ENCODE measurements around the gene PNMA1.

Gene PNMA1

DNA sequence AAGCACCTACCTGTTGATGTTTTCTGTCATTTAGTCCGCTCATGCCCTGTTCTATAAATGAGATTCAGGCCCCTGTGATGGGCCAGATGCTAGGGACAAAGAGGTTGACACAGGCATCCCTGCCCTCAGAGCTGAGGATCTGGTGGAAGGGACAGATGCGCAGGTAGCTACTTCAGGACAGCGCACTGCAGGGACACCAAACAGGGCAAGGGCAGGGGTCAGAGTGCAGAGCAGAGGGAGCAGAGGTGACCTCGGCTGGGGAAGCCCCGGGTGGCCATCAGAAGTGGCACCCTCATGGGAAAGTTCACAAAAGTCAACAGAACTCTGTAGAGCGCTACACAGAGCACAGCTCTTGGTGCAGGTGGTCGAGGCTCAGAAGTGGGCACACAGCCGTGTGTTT lies 5.6 kb upstream of the PNMA1 start:
- Histone ChIP-seq H2AFZ (ENCODE audit: low read depth) (no peak overlapping the region), H4K20me1 (ENCODE audit: insufficient read depth) (no peaks in the 10 kb centered on the region), H3K4me2 (no peak overlapping the region), H3K27ac (no peak overlapping the region), H3K79me2 (ENCODE audit: insufficient read depth, low read depth) (no peaks in the 10 kb centered on the region), H3K36me3 (ENCODE audit: insufficient read depth) (no peaks in the 10 kb centered on the region), H3K4me3 (IDR thresholded peaks at IDR 0.05; ENCODE audit: insufficient read depth, low read depth, low read length) (no peak overlapping the region), H3K27me3 (ENCODE audit: insufficient read depth, low read depth) (no peaks in the 10 kb centered on the region), H3K4me1 (ENCODE audit: low read depth, poor library complexity, severe bottlenecking) (peaks cover 2% of the 10 kb centered on the region), H3K9ac (no peak overlapping the region)
- TF ChIP-seq, protein P1, sequence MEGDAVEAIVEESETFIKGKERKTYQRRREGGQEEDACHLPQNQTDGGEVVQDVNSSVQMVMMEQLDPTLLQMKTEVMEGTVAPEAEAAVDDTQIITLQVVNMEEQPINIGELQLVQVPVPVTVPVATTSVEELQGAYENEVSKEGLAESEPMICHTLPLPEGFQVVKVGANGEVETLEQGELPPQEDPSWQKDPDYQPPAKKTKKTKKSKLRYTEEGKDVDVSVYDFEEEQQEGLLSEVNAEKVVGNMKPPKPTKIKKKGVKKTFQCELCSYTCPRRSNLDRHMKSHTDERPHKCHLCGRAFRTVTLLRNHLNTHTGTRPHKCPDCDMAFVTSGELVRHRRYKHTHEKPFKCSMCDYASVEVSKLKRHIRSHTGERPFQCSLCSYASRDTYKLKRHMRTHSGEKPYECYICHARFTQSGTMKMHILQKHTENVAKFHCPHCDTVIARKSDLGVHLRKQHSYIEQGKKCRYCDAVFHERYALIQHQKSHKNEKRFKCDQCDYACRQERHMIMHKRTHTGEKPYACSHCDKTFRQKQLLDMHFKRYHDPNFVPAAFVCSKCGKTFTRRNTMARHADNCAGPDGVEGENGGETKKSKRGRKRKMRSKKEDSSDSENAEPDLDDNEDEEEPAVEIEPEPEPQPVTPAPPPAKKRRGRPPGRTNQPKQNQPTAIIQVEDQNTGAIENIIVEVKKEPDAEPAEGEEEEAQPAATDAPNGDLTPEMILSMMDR (conservative IDR thresholded peaks at IDR 0.05; ENCODE audit: low read depth, low read length) = no peak

DNA sequence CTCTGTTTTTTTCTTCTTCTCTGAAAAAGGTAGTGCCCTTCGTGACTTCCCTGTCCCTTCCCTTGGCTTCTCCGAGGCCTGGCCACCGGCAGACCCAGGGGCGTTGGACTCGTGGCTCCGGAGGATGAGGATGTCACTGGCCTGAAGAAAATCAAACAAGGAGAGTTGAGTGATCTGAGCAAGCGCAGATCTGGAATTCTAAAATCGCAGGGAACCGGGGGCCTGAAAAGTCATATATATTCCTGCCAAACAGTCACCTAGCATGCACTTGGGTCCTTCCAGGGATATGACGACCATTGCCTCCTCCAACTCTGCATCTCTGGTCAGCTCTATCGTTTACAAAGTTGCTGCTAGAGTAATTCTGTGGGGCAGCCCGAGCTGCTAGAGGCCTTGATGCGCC lies 5.2 kb upstream of the PNMA1 start:
- H2AFZ ChIP-seq (ENCODE audit: low read depth) = no peak overlapping the region
- no peak overlapping the region for H3K27ac ChIP-seq
- H3K4me2 ChIP-seq = no peak overlapping the region
- TF ChIP-seq, protein P1 (conservative IDR thresholded peaks at IDR 0.05; ENCODE audit: low read depth, low read length) = no peak
- H3K27me3 ChIP-seq (ENCODE audit: insufficient read depth, low read depth) = no peaks in the 10 kb centered on the region
- no peak overlapping the region for H3K9ac ChIP-seq
- no peaks in the 10 kb centered on the region for H4K20me1 ChIP-seq (ENCODE audit: insufficient read depth)
- no peak overlapping the region for H3K4me3 ChIP-seq (IDR thresholded peaks at IDR 0.05; ENCODE audit: insufficient read depth, low read depth, low read length)
- H3K4me1 ChIP-seq (ENCODE audit: low read depth, poor library complexity, severe bottlenecking) = peaks cover 6% of the 10 kb centered on the region
- no peaks in the 10 kb centered on the region for H3K36me3 ChIP-seq (ENCODE audit: insufficient read depth)
- H3K79me2 ChIP-seq (ENCODE audit: insufficient read depth, low read depth) = no peaks in the 10 kb centered on the region

DNA sequence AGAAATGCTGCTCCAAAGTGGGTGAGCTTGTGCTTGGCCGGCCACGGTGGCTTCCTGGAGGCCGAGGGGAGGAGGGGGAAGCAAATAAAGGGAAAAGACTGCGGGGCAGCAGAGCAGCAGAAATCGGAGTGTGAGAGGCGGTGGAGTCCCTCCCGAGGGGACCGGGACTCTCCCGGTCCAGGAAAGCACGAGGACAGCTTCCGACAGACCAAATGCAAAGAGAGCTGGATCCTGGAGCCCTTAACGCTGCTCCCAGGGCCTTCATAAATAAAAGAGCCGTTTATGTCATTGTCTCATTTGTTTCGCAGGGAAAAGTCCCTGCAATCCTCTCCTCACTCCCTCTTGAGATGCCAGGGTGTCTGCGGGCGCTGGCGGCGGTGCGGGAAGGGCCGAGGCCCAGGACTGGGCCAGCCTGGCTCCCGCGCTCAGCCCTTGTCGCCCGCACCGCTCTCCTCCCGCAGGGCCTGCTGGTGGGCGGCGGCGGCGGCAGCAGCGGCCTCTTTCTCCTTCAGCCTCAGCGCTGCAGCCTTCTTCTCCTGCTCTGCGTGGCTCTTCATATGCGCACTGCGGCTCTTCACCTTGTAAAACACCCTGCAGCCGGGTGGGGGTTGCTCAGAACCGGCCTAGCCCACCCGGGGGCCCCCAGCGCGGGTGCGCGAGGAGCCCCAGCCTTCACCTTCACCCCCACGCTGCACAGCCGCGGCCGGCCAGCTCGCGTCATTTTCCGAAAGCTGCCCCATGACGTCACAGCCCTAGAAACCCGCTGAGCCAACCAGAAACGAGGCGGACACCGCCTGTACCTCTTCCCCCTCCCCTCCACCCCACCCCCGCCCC lies 4.5 kb upstream of the PNMA1 start:
- H3K9ac ChIP-seq = no peak overlapping the region
- no peaks in the 10 kb centered on the region for H3K27me3 ChIP-seq (ENCODE audit: insufficient read depth, low read depth)
- no peaks in the 10 kb centered on the region; the same call in 1 of the 2 replicates for H3K79me2 ChIP-seq (ENCODE audit: insufficient read depth, low read depth)
- H3K4me2 ChIP-seq = no peak overlapping the region
- H3K4me3 ChIP-seq (IDR thresholded peaks at IDR 0.05; ENCODE audit: insufficient read depth, low read depth, low read length) = no peak overlapping the region
- H2AFZ ChIP-seq (ENCODE audit: low read depth) = no peak overlapping the region
- H4K20me1 ChIP-seq (ENCODE audit: insufficient read depth) = no peaks in the 10 kb centered on the region
- no peaks in the 10 kb centered on the region for H3K36me3 ChIP-seq (ENCODE audit: insufficient read depth)
- TF ChIP-seq, protein P1 (conservative IDR thresholded peaks at IDR 0.05; ENCODE audit: low read depth, low read length) = no peak
- no peak overlapping the region for H3K27ac ChIP-seq
- H3K4me1 ChIP-seq (ENCODE audit: low read depth, poor library complexity, severe bottlenecking) = peaks cover 6% of the 10 kb centered on the region

DNA sequence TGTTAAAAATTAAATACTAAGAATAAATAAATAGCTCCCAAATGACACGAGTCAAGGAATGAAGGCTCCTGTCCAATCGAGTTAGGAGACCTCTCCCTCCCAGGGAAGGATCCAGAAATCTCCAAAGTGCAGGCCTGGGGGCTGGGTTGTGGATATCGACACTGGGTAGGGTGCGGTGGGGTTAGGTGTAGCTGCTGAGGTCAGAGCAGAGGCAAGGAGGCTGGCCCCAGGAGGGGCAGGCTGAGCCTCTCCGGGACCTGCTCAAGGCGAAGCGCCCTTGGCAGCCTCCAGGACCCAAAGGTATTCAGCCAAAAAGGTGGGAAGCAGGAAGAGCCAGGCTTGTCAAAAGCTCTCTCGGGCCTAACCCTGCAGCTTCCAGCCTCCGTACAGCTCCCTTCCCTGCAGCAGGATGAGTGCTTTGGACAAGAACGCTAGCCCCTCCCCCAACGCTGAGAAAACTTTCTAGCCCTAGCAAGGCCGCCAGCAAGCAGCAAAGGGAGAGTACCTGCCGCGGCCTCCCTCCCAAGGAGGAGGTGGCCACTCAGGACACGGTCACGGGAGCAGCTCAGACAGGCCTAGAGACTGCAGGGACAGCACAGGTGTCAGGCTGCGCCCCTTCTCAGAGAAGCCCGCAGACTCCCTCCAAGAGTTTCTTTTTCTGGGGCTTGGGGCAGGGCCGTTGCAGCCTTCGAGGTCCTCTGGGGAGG lies 3.7 kb upstream of the PNMA1 start:
- H3K9ac ChIP-seq = no peak overlapping the region
- H3K36me3 ChIP-seq (ENCODE audit: insufficient read depth) = no peaks in the 10 kb centered on the region
- no peak overlapping the region for H3K4me3 ChIP-seq (IDR thresholded peaks at IDR 0.05; ENCODE audit: insufficient read depth, low read depth, low read length)
- no peak overlapping the region for H3K4me2 ChIP-seq
- peaks cover 6% of the 10 kb centered on the region for H3K4me1 ChIP-seq (ENCODE audit: low read depth, poor library complexity, severe bottlenecking)
- no peaks in the 10 kb centered on the region for H4K20me1 ChIP-seq (ENCODE audit: insufficient read depth)
- TF ChIP-seq, protein P1 (conservative IDR thresholded peaks at IDR 0.05; ENCODE audit: low read depth, low read length) = no peak
- no peaks in the 10 kb centered on the region for H3K27me3 ChIP-seq (ENCODE audit: insufficient read depth, low read depth)
- H3K27ac ChIP-seq = no peak overlapping the region
- H2AFZ ChIP-seq (ENCODE audit: low read depth) = no peak overlapping the region
- peaks cover 4% of the 10 kb centered on the region for H3K79me2 ChIP-seq (ENCODE audit: insufficient read depth, low read depth)

Measured in KMS-11 (cell line).